EH (cell line): ENCODE measurements around the gene TLK2.
"Not testable (repeated sequence)": the region's sequence is repeated elsewhere in the genome, so short reads cannot be mapped to it uniquely, and the experiment has no call there.

Experiments used
- DNase-seq: peaks from one replicate; pipeline ENCODE4 v3.0.0-alpha.2; 2015; ENCODE audit warnings: low read depth

Gene TLK2

DNA sequence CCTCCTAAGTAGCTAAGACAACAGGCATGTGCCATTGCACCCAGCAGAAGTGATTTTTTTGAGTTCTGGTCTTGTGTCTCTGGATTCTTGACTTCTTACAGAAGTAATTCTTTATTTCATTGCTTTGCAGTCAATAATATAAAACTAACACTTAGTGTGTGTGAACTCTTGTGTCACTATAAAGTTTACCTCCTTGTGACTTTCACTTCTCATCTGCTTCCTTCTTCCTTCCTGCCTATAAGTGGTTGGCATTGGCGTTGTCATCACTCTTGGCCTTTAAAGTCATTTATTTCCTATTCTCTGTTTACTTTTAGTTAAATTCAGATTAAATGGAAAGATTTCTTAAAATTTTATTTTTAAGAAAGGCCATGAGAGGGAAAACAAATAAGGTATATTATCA lies 12.4 kb downstream of the TLK2 start:
- DNase-seq, result not testable (repeated sequence)

DNA sequence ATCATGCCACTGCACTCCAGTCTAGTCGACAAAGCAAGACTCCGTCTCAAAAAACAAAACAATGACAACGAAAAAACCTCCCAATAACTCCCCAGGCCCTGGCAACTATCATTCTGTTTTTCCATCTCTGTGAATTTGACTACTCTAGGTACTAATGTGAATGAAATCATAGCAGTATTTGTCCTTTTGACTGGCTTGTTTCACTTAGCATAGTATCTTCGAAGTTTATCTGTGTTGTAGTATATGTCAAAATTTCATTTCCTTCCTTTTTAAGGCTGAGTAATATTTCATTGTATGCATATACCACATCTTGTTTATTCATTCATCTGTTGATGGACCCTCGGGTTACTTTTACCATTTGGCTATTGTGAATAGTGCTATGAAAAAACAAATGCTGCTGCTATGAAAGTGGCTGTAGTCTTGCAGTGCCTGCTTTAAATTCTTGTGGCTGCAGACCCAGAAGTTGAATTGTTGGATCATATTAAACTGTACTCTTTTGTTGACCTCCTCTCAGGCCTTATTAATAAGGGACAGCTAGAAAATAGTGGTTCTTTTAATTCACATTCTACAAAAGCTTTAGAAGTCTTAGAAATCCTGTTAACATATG lies 14.5 kb downstream of the TLK2 start:
- peak; percentile 8 for DNase-seq

DNA sequence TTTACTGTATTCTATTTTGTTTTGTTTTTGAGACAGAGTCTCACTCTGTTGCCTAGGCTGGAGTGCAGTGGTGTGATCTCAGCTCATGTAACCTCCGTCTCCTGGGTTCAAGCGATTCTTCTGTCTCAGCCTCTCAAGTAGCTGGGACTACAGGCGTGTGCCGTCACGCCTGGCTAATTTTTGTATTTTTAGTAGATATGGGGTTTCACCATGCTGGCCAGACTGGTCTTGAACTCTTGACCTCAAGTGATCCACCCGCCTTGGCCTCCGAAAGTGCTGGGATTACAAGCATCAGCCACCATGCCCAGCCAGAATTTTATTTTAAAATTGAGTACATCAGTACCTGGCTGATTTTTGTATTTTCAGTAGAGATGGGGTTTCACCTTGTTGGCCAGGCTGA lies 15.4 kb downstream of the TLK2 start:
- not testable (repeated sequence) for DNase-seq

DNA sequence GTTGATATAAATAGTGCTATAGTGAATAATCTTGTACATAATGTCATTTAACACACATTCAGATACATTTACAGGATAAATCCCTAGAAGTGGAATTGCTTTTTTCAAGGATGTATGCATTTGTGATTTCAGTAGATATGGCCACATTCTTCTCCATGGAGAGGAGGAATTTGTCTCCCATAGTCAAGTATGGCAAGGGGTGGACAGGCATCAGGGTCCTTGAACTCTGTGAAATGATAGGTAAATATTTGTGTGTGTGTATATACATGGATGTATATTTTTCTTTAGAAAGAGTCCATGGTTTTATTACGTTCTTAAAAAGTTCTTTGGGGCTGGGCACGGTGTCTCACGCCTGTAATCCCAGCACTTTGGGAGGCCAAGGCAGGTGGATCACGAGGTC lies 17.7 kb downstream of the TLK2 start:
- not testable (repeated sequence) for DNase-seq

DNA sequence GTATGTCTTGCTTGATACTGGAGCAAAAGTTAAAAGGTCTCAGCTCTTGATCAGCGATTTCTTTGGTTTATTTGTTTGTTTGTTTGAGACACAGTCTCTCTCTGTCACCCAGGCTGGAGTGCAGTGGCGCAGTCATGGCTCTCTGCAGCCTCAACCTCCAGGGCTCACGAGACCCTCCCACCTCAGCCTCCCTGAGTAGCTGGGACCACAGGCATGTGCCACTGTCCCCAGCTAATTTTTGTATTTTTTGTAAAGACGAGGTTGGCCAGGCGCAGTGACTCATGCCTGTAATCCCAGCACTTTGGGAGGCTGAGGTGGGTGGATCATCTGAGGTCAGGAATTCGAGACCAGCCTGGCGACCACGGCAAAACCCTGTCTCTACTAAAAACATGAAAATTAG lies 20.2 kb downstream of the TLK2 start:
- DNase-seq, result not testable (repeated sequence)

DNA sequence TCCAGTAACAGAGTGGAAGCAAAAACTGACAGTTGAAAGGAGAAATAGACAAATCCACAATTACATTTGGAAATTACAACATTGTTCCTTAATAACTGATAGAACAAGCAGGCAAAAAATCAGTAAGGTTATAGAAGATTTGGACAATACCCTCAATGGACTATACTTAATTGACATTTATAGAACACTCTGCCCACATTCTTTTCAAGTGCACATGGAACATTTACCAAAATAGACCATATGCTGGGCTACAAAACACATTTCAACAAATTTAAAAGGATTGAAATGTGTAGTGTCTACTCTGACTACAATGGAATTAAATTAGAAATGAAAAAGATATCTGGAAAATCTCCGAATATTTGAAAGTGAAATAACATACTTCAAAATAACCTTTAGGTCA lies 21.8 kb downstream of the TLK2 start:
- not testable (repeated sequence) for DNase-seq

DNA sequence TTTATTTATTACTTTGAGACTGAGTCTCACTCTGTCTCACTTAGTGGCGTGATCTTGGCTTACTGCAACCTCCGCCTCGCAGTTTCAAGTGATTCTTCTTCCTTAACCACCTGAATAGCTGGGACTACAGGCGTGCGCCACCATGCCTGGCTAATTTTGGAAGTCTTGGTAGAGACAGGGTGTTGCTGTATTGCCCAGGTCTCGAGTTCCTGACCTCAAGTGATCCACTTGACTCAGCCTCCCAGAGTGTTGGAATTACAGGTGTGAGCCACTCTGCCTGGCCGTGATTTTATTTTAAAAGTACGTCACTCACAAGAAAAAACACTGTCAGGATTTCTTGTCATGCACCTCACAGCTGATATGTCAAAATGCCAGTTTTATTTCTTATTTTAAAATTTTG lies 26.2 kb downstream of the TLK2 start:
- not testable (repeated sequence) for DNase-seq

DNA sequence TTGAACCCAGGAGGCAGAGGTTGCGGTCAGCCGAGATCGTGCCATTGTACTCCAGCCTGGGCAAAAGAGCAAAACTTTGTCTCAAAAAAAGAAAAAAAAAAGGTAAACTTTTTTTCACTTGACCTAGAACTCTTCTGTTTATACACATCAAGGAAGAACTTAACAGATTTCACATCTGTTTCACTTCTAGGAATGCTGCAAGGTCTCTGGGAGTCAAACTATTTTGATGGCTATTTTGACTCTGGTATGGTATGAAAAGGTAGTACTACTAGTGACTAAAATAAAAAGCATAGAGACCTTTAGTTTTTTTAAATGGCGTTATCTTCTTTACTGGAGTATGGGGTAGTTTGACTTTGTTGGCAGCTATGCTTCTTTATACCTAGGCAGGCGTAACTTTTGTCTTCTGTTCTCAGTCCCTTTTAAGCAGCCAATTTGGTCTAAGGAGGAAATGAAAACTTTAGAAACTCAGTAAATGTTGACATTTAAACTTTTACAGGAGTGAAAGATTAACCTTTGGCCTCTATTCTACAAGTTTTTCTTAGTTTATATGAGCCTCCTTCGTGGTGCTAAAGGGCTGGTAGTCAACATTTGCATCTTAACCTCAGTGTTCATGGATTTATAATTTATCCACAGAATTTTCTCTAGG lies 28.7 kb downstream of the TLK2 start:
- DNase-seq, result peak; percentile 20

DNA sequence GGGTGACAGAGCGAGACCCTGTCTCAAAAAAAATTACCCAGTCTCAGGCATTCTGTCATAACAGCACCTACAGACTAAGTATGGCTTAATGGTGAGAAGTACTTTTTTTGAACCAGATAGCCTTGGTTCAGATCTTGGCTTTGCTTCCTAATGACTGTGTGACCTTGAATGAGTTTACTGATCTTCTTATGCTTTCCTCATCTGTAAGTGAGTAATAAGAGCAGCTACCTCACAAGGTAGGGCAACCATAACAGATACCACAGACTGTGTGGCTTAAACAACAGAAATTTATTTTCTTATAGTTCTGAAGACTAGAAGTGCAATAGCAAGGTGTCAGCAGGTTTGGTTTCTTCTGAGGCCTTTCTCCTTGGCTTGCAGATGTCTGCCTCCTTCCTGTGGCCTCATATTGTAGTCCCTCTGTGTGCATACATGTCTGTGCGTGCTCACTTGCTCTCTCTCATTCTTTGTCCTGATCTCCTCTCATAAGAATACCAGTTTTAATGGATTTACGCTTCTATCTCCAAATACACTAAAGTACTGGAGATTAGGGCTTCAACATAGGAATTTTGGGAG lies 31.7 kb downstream of the TLK2 start:
- not testable (repeated sequence) for DNase-seq

DNA sequence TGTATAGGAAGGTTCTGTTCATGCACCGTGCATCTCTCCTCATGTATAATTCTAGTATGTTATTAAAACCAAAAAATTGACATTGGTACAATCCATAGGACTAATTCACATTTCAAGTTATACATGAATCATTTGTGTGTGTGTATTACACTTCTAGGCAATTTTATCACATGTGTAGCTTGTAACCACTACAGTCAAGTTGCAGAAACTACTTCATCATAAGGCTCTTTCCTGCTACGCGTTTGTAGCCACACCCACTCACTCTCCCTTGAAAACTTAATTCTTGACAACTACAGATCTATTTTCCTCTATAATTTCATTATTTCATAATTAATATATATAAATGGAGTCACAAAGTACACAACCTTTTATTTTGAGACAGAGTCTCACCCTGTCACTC lies 32.4 kb downstream of the TLK2 start:
- DNase-seq, result not testable (repeated sequence)

DNA sequence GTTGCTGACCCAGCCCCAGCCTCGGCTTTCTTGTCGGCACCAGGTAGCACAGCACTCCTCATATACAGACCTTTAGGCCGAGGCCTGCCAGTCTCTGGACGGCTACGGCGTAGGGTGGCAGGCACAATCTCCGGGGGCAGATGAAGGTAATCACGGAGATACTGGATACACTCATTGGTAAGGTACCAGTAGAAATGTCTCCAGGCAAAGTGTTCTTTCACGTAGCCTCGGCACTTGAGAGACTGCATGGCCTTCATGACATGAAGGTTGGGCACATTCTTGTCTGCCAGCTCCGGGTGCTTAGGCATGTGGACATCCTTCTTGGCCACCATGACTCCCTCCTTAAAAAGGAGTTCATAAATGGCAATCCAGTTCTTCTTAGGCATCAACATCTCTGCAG lies 37.8 kb downstream of the TLK2 start:
- not testable (repeated sequence) for DNase-seq

DNA sequence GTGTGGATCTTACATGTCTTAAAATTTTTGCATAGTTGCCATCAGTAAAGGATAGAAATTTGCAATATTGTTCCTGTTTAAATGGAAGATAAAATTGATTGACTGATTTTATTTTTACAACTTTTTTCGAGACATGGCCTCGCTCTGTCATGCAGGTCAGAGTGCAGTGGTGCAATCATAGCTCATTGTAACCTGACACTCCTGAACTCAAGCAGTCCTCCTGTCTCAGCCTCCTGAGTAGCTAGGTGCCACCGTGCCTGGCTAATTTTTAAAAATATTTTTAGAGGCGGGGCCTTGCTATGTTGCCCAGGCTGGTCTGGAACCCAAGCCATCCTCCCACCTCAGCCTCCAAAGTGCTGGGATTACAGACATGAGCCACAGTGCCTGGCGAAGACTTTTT lies 42.7 kb downstream of the TLK2 start:
- not testable (repeated sequence) for DNase-seq

DNA sequence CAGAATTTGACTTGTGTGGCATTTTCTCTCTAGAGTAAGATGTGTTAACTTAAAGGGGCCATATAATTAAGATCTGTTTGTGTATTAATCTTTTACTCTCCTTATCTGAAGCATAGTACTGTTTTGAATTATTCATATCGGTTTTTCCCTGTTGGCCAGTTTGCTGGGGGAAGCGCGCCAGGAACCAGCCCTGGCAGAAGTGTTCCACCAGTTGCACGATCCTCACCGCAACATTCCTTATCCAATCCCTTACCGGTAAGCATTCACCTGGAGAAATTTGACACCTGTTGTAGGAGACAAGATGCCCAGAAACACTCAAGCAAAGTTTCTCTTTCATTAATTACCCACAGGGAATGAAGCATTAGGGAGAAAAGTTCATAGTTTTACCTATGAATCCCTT lies 45.5 kb downstream of the TLK2 start:
- not testable (repeated sequence) for DNase-seq

DNA sequence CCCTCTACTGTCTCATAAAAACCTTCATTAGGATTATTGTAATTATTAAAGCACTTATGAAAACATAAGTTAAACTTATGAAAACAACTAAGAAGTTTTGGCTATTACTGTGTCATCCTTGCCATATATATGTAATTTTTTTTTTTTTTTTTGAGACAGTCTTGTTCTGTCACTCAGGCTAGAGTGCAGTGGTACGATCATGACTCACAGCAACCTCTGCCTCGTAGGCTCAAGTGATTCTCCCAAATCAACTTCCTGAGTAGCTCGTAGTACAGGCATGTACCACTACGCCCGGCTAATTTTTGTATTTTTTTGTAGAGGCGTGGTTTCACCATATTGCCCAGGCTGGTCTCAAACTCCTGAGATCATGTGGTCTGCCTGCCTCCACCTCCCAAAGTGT lies 46.7 kb downstream of the TLK2 start:
- peak; percentile 76 for DNase-seq

DNA sequence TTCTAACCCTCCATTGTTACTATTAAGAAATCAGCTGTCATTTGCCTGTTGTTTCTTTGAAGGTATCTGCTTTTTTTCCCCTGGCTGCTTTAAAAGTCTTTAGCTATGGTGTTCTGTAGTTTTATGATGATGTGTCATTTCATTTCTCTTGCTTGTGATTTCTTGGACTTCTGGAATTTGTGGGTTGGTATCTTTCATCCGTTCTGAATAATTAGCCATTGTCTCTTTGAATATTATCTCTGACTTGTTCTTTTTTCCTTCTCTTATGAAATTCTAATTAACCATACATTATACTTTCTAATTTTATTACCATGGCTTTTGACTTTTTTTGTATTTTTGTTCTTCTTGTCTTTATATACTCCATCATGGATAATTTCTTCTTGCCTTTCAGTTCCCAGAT lies 52.3 kb downstream of the TLK2 start:
- not testable (repeated sequence) for DNase-seq

DNA sequence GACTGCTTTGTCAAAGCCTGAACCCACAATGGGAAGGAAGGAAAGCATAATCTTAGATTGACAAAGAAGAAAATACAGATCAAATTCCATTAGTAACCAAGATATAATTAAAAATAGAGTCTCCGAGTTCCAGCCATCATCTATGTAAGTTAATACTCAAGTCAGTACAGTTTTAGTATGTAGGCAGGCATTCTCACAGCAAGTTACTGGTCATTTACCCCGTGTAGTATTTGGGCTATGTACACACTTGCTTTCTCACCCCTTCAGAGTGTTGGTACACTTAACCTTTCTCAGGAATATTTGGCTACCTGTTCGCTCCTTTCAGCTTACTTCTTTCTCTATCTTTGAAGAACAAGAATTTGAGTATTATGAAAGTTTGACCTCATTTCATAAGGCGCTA lies 57.9 kb downstream of the TLK2 start:
- not testable (repeated sequence) for DNase-seq

DNA sequence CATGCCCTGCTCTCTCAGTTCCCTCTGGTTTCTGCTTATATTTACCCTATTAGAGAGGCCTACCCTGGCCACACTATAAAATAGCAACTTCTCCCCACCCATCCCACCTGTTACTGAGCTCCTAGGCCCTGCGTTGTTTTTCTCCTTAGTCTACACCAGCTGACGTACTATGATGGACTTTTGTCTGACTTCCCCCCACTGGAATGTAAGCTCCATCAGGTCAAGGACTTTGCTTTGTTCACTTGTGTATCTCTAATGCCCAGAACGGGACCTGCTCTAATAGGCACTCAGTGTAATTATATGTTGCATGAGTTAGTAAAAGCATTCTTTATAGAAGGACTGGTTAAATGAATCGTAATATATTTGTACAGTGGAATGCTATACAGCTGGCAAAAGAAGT lies 62.4 kb downstream of the TLK2 start:
- DNase-seq, result not testable (repeated sequence)

DNA sequence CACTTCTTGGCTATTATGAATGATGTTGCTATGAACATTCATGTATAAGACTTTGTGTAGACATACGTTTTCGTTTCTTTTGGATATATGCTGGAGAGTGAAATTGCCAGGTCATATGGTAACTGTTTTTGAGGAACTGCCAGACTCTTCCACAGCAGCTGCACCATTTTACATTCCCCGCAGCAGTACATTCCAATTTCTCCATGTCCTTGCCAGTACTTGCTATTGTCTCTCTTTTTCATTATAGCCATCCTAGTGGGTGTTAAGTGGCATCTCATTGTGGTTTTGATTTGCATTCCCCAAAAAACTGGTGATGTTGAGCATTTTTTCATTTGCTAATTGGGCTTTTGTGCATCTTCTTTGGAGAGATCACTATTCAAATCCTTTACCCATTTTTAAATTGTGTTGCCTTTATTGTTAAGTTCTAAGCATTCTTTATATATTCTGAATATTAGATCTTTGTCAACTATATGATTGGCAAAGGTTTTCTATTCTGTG lies 64.7 kb downstream of the TLK2 start:
- DNase-seq, result not testable (repeated sequence)

DNA sequence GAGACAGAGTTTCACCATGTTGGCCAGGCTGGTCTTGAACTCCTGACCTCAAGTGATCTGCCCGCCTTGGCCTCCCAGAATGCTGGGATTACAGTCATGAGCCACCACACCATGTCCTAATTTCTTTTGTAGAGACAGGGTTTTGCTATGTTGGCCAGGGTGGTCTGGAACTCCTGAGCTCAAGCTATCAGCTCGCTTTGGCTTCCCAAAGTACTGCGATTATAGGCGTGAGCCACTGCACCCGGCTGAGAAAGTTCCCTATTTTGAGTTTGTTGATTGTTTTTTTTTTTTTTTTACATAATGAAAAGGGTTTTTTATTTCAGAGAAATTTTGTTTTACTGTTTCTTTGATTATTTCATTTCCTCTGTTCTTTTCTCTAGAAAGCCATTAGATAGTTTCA lies 67.4 kb downstream of the TLK2 start:
- DNase-seq, result not testable (repeated sequence)

DNA sequence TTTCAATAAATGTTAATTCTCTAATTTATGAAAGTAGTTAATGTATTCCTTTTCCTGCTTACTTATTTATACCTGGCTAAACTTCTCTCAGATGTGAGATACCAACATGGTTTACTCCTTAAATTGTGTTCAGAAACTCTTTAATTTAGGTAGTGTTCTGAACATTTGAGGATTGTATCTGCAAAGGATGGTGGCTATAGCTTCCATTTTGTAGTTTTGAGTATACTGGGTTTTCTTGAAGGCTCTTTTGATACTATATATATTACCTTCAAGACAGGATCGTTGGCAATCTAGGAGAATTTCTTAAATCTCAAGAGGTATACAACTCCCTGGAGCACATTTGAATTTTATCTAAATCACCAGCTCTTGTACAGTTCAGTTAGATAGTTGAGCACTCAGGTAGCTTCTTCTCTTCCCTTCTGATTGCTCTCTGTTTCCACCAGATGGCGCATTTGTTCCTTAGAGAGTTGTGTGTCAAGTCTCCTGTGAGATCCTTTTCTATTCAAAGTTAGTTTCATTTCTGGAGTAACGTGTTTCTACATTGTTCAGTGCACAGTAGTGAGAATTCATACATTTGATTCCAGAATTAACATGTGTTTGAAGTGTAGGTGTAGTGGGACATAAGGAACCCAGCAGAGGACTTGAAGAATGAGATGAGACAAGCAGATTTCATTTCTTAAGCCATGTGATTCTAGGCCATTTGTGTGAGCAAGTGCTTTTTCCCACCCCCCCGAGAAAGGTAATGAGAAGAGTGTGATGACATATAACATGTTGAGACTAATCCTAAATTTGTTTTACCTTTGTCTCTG lies 74.4 kb downstream of the TLK2 start:
- peak; percentile 62 for DNase-seq

DNA sequence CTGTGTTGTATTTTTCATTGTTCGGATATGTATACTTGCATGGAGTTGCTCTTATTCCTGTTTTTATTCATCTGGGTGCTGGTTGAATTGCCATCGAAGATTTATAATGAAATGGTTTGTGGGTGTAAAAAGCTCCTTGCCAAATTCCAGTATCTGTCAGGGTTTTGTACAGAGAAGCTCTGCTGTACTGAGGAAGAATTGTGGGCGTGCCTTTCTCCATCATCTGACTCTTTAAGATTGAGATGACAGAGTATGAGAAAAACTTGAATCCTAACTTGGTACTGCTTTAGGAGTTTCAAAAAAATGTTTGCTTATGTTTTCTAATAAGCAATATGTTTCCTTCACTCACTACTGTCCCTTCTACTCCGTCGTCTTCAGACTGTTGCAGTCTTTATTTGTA lies 78.9 kb downstream of the TLK2 start:
- DNase-seq, result peak; percentile 19

DNA sequence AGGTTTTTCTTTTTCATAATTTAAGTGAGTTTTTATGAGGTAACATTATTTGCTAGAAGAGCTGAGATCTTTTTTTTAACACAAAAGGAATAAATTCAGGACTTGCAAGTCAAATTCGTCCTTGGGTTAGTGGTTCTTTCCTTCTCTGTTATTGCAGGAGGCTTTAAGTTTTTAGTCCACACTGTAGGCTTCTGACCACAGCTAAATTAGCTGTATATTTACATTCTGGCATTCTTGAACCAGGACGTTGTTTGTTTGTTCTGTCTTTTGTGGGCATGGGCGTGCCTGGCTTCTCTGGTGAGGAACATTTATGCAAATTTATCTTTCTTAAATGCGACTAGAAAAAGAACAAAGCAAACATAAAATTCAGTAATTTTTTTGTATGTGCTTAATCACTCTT lies 80.3 kb downstream of the TLK2 start:
- peak; percentile 51 for DNase-seq

DNA sequence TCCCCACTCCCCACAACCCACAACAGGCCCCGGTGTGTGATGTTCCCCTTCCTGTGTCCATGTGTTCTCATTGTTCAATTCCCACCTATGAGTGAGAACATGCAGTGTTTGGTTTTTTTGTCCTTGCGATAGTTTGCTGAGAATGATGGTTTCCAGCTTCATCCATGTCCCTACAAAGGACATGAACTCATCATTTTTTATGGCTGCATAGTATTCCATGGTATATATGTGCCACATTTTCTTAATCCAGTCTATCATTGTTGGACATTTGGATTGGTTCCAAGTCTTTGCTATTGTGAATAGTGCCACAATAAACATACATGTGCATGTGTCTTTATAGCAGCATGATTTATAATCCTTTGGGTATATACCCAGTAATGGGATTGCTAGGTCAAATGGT lies 82.3 kb downstream of the TLK2 start:
- DNase-seq, result not testable (repeated sequence)
